Pancreas (tissue), 10 donors: ENCODE measurements around the gene CLEC20A. TPM values are rescaled to one million over a fixed set of nuclear protein-coding genes. Genes with fewer than 3 reads are reported as not detected.

ENCODE experiments used
- ATAC-seq, 4 donors: fragments of 200-7000 bp; cut with Tn5 transposase; one replicate each; pipeline versions ENCODE4 v1.8.0 to v1.9.1; 2020; ENCODE audit warnings: mild to moderate bottlenecking in 4 of 4, moderate library complexity in 4 of 4
- DNase-seq, 6 donors: peaks; one replicate each; pipeline ENCODE4 v3.0.0-alpha.2; 2020
- FAIRE-seq: peaks from 2 replicates; lab custom pipeline; 2012; peaks lifted over from hg19 to GRCh38; lab: Jason Lieb, UNC
- H3K27ac ChIP-seq, 4 donors: fragments of 200-600 bp; sonication (generic); 1 replicate in 3 of 4; 2 replicates in 1 of 4; pipeline versions ENCODE4 v1.5.0 to v1.8.0; 2020
- H3K27me3 ChIP-seq, 4 donors: fragments of 200-600 bp; one replicate each; pipeline ENCODE4 v1.8.0; 2021
- H3K36me3 ChIP-seq, 3 donors: fragments of 200-600 bp; sonication (generic) in 1 of 3; one replicate each; pipeline versions ENCODE4 v1.5.0 to v1.8.0; 2020 to 2021
- H3K4me1 ChIP-seq, 3 donors: fragments of 200-600 bp; one replicate each; pipeline ENCODE4 v1.8.0; 2021
- H3K4me3 ChIP-seq, 4 donors: fragments of 200-600 bp; sonication (generic) in 2 of 4; one replicate each; pipeline versions ENCODE4 v1.5.0 to v1.8.0; 2020 to 2021
- H3K9me3 ChIP-seq, 4 donors: fragments of 200-600 bp; one replicate each; pipeline ENCODE4 v1.8.0; 2021
- CTCF ChIP-seq, 4 donors: fragments of 200-600 bp; sonication (generic) in 3 of 4; IDR thresholded peaks; one replicate each; pipeline versions ENCODE4 v1.5.0 to v1.8.0; 2021; ENCODE audit warnings: antibody characterized with exemption in 4 of 4
- WGBS, 2 donors: extraction: QIAGEN DNeasy Blood & Tissue Kit; methylation state at CpG; one replicate each; pipeline ENCODE4 v1.1.7; 2013; 5-methylcytosine and 5-hydroxymethylcytosine counted together
- intact Hi-C, 3 donors: fragments of 100-400 bp; cut with DNase I; formaldehyde crosslinking; loops; one replicate each; pipeline versions ENCODE4 v1.11.1 to v1.14.2; 2022
- polyA plus RNA-seq, 2 donors: library from polyadenylated mRNA; stranded (reverse); fragments of 200-250 nt; gene quantifications; one replicate each; pipeline ENCODE4 v1.2.3, GENCODE V29; 2013
- total RNA-seq, 6 donors: library from RNA; stranded (reverse); fragmentation: NEBNext Ultra II Directional in 4 of 6; extraction: Animal tissue kit (Norgen Biotek cat#: 25700) in 4 of 6; gene quantifications; one replicate each; pipeline versions ENCODE4 v1.2.1 to v1.2.4, GENCODE V29; 2021 to 2023
- donor health status: healthy with polysubstance abuse.
- donor health status: DM: no; HTN: no; CAD: no; lungs with moderate emphysema.
- donor health status: DM: no; HTN: no; CAD: no.
- donor health status: control.
- donor health status: control.
- donor health status: Bipolar disorder and iron deficiency.
- donor health status: DM: yes; HTN: yes; CAD: no.
- donor health status: DM: no; HTN: no; CAD: no.
- donor health status: DM: no; HTN: no; CAD: no.
- donor health status: DM: yes; HTN: yes; CAD: no.

CLEC20A gene
- total and polyA plus RNA-seq, 8 donors = not detected

GRCh38 chr1:178465011-178465410 is 31.8 kb downstream of the CLEC20A start:
- no peak for TF ChIP-seq CTCF (IDR thresholded peaks at IDR 0.05)
- Histone ChIP-seq H3K9me3 (no peaks in the 10 kb centered on the region), H3K4me1 (no peaks in the 10 kb centered on the region), H3K4me3 (no peak overlapping the region), H3K27ac (no peak overlapping the region), H3K27me3 (no peaks in the 10 kb centered on the region), H3K36me3 (no peaks in the 10 kb centered on the region)
- no peak for DNase-seq
- no peak for ATAC-seq
- FAIRE-seq = no peak
- intact Hi-C loops = no loop called here

GRCh38 chr1:178464566-178464965 is 32.2 kb downstream of the CLEC20A start:
- no peak overlapping the region for H3K27ac ChIP-seq
- no peaks in the 10 kb centered on the region for H3K27me3 ChIP-seq
- no peak for TF ChIP-seq CTCF (IDR thresholded peaks at IDR 0.05)
- DNase-seq (no peak), ATAC-seq (no peak), FAIRE-seq (peak; percentile 57)
- H3K9me3 ChIP-seq = no peaks in the 10 kb centered on the region
- intact Hi-C loops = no loop called here
- no peak overlapping the region for H3K4me3 ChIP-seq
- no peaks in the 10 kb centered on the region for H3K36me3 ChIP-seq
- H3K4me1 ChIP-seq = no peaks in the 10 kb centered on the region

GRCh38 chr1:178464141-178464540 is 32.6 kb downstream of the CLEC20A start:
- H3K36me3 ChIP-seq = no peaks in the 10 kb centered on the region
- no peaks in the 10 kb centered on the region for H3K4me1 ChIP-seq
- H3K9me3 ChIP-seq = no peaks in the 10 kb centered on the region
- ATAC-seq (no peak), DNase-seq (no peak), FAIRE-seq (no peak)
- no peak overlapping the region for H3K27ac ChIP-seq
- TF ChIP-seq CTCF (IDR thresholded peaks at IDR 0.05) = no peak
- no peaks in the 10 kb centered on the region for H3K27me3 ChIP-seq
- intact Hi-C loops = no loop called here
- 86 to 88% methylated on average over 1 of the region's 1 CpG for WGBS, 2 donors
- H3K4me3 ChIP-seq = no peak overlapping the region

GRCh38 chr1:178461701-178462100 is 35.1 kb downstream of the CLEC20A start:
- FAIRE-seq = no peak

GRCh38 chr1:178461104-178461503 is 35.7 kb downstream of the CLEC20A start:
- Histone ChIP-seq H3K4me3 (no peak overlapping the region), H3K9me3 (no peaks in the 10 kb centered on the region), H3K36me3 (no peaks in the 10 kb centered on the region), H3K27ac (peak overlapping the region in 2 of 4 donors; percentile 10 to 12), H3K27me3 (no peaks in the 10 kb centered on the region), H3K4me1 (no peaks in the 10 kb centered on the region)
- intact Hi-C loops = no loop called here
- ATAC-seq = no peak
- no peak for FAIRE-seq
- 77 to 89% methylated on average over 2 of the region's 2 CpGs for WGBS, 2 donors
- TF ChIP-seq CTCF (IDR thresholded peaks at IDR 0.05) = no peak
- no peak for DNase-seq

More at GRCh38 chr1:178461701-178462100, 35.1 kb downstream of the CLEC20A start:
- no peaks in the 10 kb centered on the region for H3K27me3 ChIP-seq
- H3K4me3 ChIP-seq = no peak overlapping the region
- H3K4me1 ChIP-seq = no peaks in the 10 kb centered on the region
- 63 to 66% methylated on average over 4 of the region's 4 CpGs for WGBS, 2 donors
- H3K9me3 ChIP-seq = no peaks in the 10 kb centered on the region
- H3K27ac ChIP-seq = peak overlapping the region in 2 of 4 donors; percentile 10 to 12
- TF ChIP-seq CTCF (IDR thresholded peaks at IDR 0.05) = no peak
- intact Hi-C loops = no loop called here
- H3K36me3 ChIP-seq = no peaks in the 10 kb centered on the region
- peak in 2 of 4 donors; percentile 43 to 47 for ATAC-seq
- DNase-seq = no peak
